ENCODE data around the gene TPRA1.
"Not testable (repeated sequence)": the region's sequence is repeated elsewhere in the genome, so short reads cannot be mapped to it uniquely, and the experiment has no call there.

The TPRA1 gene

DNA sequence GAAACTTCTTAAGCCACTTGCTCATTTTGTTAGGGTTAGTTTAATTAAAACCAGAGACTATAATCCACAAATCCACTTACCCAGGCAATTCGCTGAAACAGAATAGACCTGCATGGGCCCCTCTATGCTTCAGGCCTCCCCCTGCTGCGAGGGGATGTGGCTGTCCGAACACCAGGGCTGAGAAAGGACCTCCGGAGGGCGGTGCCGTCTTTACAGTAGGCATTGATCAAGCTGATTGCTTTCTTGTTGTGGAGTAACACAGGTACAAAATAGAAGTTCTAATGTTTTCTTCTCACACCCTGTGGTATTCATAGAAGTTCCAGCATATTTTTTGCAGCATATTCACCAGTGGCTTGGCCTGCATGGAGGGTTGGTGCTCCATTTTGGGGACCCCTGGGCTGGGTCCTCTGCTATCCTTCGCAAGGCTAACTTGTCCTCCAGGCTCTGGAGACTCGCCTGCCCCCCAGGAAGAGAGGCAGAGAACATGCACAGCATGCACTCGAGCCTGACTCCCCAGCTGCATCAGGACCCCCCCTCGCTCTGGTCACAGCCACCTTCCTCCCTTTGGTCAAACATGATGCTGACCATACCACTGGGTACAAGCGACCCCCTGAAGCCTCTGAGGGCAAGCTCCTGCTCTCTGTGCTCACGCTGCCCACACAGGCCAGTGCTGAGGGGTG is 55.3 kb downstream of the TPRA1 start:
- no peak for ATAC-seq
- no peak for DNase-seq
- no peaks in the 10 kb centered on the region for H3K36me3 Mint-ChIP-seq (ENCODE audit: low read depth)
- no peak overlapping the region for H3K4me3 Mint-ChIP-seq
- H3K27me3 Mint-ChIP-seq = peaks cover 6% of the 10 kb centered on the region
- H3K4me1 Mint-ChIP-seq = peaks cover 3% of the 10 kb centered on the region
- no peaks in the 10 kb centered on the region for H3K9me3 Mint-ChIP-seq
- H3K27ac Mint-ChIP-seq = no peak overlapping the region

DNA sequence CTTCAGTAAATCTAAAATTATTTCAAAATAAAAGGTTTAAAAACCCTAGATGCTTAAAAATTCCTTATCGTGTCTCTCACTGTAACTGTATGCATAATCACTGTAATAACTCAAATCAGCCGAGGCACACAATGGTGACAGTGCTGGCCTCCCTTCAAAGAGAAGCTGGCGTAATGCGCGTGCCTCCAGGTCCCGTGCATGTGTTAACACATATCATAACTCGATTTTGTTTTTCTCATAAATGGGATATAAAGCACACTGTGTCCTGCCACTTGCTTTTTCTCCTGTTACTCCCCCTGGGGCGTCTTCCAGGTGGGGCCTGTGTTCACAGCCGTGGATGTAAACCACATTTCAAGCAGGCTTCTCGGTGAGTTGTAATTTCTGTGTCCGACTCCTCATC is 56.0 kb downstream of the TPRA1 start:
- H3K36me3 Mint-ChIP-seq (ENCODE audit: low read depth) = no peaks in the 10 kb centered on the region
- peaks cover 6% of the 10 kb centered on the region for H3K27me3 Mint-ChIP-seq
- no peak overlapping the region for H3K4me3 Mint-ChIP-seq
- H3K27ac Mint-ChIP-seq = no peak overlapping the region
- H3K4me1 Mint-ChIP-seq = peaks cover 3% of the 10 kb centered on the region
- DNase-seq = no peak
- ATAC-seq = no peak
- H3K9me3 Mint-ChIP-seq = no peaks in the 10 kb centered on the region

DNA sequence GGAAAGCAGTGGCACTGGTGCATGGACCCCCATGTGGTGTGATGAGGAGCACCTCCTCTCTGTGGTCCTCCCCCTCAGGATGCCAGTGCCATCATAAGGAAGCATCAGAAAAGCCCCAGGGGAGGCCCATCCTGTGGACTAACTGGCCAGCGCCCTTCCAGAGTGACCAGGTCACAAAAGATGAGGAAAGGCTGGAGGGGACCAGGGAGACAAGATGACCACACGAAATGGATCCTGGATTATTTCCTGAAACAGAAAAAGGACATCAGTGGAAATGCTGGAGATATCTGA is 56.4 kb downstream of the TPRA1 start:
- Mint-ChIP-seq H3K27ac (no peak overlapping the region), H3K4me3 (no peak overlapping the region), H3K36me3 (ENCODE audit: low read depth) (no peaks in the 10 kb centered on the region), H3K9me3 (no peaks in the 10 kb centered on the region), H3K4me1 (peaks cover 3% of the 10 kb centered on the region), H3K27me3 (peaks cover 6% of the 10 kb centered on the region)
- no peak for DNase-seq
- ATAC-seq = no peak

DNA sequence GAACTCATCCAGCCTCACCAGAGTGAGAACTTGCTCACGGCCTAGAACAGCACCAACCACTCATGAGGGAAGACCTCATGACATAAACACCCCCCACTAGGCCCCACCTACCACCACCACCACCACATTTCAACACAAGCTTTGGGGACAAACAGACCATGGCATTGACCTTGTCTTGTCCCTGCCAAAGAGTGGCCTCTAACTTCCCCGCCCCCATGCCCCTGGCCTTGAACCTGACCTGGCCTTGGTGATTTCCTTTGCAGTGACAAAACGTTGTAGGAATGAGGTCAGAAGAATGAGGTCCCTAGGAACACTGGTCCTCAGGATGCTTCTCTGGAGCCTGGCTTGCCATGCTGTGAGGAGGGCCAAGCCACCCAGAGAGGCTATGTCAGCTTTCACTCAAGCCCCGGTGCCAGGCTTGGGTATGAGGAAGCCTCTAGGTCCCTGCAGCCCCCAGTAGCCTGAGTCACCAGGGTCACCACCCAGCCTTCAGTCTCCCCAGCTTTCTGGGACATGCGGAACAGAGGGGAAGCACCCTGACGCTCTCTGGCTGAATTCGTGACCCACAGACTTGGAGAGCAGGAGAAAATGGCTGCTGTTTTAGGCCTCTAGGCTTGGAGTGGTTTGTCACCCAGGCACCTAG is 57.9 kb downstream of the TPRA1 start:
- Mint-ChIP-seq H3K36me3 (ENCODE audit: low read depth) (no peaks in the 10 kb centered on the region), H3K4me1 (peaks cover 3% of the 10 kb centered on the region), H3K27me3 (peaks cover 5% of the 10 kb centered on the region), H3K4me3 (no peak overlapping the region), H3K9me3 (peaks cover 5% of the 10 kb centered on the region), H3K27ac (no peak overlapping the region)
- ATAC-seq (no peak), DNase-seq (no peak)

DNA sequence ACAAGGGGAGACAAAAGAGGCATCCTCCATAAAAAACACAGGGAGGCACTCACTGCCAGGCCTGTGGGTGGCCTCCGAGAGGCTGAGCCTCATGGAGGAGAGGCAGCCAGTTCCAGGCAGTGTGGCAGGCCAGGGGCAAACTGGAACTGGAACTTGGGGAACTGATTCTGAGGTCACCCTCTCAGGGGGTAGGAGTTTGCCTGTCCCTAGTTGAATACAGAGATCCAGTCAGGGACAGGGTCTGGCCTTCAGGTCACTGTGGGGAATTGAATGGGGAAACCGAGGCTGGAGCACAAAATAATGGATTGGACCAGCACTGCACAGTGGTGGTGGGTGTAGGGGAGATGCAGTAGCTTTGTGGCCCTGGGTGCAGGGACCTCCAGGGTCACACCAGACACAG is 58.7 kb downstream of the TPRA1 start:
- no peak overlapping the region for H3K27ac Mint-ChIP-seq
- H3K4me3 Mint-ChIP-seq = no peak overlapping the region
- H3K4me1 Mint-ChIP-seq = peaks cover 3% of the 10 kb centered on the region
- ATAC-seq (peak; percentile 11), DNase-seq (no peak)
- peaks cover 6% of the 10 kb centered on the region for H3K27me3 Mint-ChIP-seq
- peaks cover 5% of the 10 kb centered on the region for H3K9me3 Mint-ChIP-seq
- H3K36me3 Mint-ChIP-seq (ENCODE audit: low read depth) = no peaks in the 10 kb centered on the region

DNA sequence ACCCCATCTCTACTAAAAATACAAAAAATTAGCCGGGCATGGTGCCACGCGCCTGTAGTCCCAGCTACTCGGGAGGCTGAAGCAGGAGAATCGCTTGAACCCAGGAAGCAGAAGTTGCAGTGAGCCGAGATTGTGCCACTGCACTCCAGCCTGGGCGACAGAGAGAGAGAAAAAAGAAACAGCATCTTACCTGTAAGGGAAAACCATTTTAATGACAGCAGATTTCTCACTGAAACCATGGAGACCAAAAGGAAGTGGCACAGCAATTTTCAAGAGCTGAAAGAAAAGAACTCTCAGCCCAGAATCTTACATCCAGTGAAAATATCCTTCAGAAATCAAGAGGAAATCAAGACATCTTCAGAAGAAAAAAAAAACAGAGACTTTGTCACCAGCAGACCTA is 59.7 kb downstream of the TPRA1 start:
- not testable (repeated sequence) for H3K27me3 Mint-ChIP-seq; H3K4me3 Mint-ChIP-seq; H3K36me3 Mint-ChIP-seq (ENCODE audit: low read depth); DNase-seq; H3K9me3 Mint-ChIP-seq; H3K4me1 Mint-ChIP-seq; H3K27ac Mint-ChIP-seq; ATAC-seq

DNA sequence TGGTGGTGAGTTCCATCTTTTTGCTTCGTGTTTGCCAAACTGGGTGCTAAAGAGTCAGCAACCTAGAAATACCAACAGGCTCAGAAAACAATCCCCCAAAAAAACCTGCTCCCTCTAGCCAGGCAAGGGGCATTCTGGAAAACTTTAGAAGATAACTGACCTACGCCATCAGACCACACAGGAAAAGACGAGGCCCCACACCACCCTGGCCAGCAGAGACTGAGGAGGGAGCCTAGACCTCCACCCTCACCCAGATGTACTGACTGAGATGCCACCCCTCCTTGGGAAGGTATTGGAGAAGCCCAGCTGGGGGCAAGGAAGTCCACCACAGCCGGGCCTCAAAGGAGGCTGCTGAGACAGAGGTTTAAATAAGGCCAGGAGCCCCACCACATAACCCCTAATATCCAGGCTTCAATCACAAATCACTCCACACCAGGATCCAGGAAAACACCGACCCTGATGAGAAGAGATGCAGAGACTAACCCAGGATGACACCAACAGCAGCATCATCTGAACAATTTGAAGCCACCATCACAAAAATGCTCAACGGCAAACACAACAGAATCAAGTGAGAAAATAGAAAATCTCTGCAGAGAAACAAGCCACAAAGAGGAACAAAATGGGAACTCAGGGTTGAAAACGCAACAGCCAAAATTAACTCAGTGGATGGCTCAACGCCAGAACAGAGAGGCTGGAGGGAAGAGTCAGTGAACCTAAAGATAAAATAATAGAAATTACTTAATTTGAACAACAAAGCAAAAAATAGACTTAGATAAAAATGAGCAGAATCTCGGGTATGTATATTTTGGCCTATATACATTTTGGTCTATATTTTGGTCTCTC is 61.0 kb downstream of the TPRA1 start:
- peaks cover 17% of the 10 kb centered on the region for H3K27me3 Mint-ChIP-seq
- H3K27ac Mint-ChIP-seq = no peak overlapping the region
- H3K4me1 Mint-ChIP-seq = no peaks in the 10 kb centered on the region
- DNase-seq = no peak
- ATAC-seq = no peak
- no peaks in the 10 kb centered on the region for H3K36me3 Mint-ChIP-seq (ENCODE audit: low read depth)
- H3K4me3 Mint-ChIP-seq = no peak overlapping the region
- peaks cover 5% of the 10 kb centered on the region for H3K9me3 Mint-ChIP-seq

DNA sequence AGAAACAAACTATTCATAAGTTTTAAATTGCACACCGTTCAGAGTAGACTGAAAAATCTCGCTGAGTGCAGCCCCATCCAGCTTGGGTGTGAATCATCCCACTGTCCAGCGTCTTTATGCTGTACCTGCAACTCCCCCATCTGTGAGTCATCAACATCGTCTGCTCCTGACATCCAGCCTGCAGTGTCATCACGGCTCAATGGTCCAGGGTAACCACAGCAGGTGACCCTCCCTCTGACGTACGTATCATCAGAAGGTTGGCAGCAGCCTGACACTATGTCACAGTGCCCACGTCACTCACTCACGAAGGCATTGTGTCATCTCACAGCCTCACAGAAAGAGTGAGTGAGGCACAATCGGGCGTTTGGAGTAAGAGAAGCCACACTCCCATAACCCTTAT is 65.2 kb downstream of the TPRA1 start:
- Mint-ChIP-seq H3K27ac (no peak overlapping the region), H3K9me3 (peaks cover 5% of the 10 kb centered on the region), H3K36me3 (ENCODE audit: low read depth) (no peaks in the 10 kb centered on the region), H3K4me3 (no peak overlapping the region), H3K4me1 (no peaks in the 10 kb centered on the region), H3K27me3 (peaks cover 25% of the 10 kb centered on the region)
- no peak for DNase-seq
- peak; percentile 28 for ATAC-seq

DNA sequence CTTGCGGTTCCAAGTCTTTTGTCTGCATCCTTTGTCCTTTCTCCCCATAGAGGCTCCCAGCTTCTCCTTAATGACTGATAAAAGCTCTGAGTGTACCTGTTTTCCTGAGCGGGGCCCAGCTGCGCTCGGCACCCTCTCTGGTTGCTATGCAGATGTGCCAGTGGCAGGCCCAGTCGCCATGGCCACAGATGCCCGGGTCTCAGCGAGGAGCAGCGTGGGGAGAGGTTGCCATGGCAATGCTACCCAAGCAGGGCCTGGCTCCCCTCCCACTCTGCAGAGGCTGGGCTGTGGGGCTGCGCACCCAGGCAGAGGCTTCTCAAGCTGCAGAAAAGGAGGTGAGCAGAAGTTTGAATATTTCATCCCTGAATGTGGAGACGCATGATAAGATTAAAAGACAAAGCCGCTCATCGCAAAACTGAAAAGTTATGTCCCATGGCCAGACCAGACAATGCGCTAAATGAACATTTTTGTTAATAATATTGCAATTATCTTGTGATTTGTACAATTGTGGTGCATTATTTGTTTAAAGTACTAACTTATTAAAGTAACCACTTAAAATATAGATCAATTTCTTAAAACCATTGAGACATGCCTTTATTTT is 66.1 kb downstream of the TPRA1 start:
- ATAC-seq (no peak), DNase-seq (no peak)
- Mint-ChIP-seq H3K9me3 (peaks cover 5% of the 10 kb centered on the region), H3K27ac (no peak overlapping the region), H3K27me3 (peaks cover 25% of the 10 kb centered on the region), H3K4me1 (no peaks in the 10 kb centered on the region), H3K36me3 (ENCODE audit: low read depth) (no peaks in the 10 kb centered on the region), H3K4me3 (no peak overlapping the region)

All from activated naive CD8-positive, alpha-beta T cell treated with anti-CD3 and anti-CD28 coated beads, Interleukin-2, amount 50 U/mL, for 24 hours (primary cell).